HUES48 (cell line): ENCODE results near the gene RASGRF2.

ENCODE experiments used
- H3K27ac ChIP-seq: one replicate; pipeline ENCODE4 v1.7.0; 2013; ENCODE audit warnings: low read depth, low read length, inconsistent platforms
- H3K27me3 ChIP-seq: 2 replicates; pipeline ENCODE4 v1.6.1; 2013; ENCODE audit warnings: mild to moderate bottlenecking, low read length; ENCODE audit not compliant: control insufficient read depth, insufficient read depth
- H3K36me3 ChIP-seq: 2 replicates; pipeline ENCODE4 v1.6.1; 2013; ENCODE audit warnings: low read length; ENCODE audit not compliant: control insufficient read depth, insufficient read depth
- H3K4me1 ChIP-seq: 2 replicates; pipeline ENCODE4 v1.6.1; 2013; ENCODE audit warnings: mild to moderate bottlenecking, low read length; ENCODE audit not compliant: control insufficient read depth, insufficient read depth
- H3K4me3 ChIP-seq: 2 replicates; pipeline ENCODE4 v1.5.1; 2013; ENCODE audit warnings: mild to moderate bottlenecking, low read depth, low read length
- H3K9ac ChIP-seq: 2 replicates; pipeline ENCODE4 v1.6.1; 2013; ENCODE audit warnings: mild to moderate bottlenecking, low read depth, low read length, moderate library complexity
- H3K9me3 ChIP-seq: 2 replicates; pipeline ENCODE4 v1.6.1; 2013; ENCODE audit warnings: low read length; ENCODE audit not compliant: control insufficient read depth, insufficient read depth

The RASGRF2 gene

GRCh38 chr5:81171769-81172168 is 211.6 kb downstream of the RASGRF2 start:
- H3K36me3 ChIP-seq: no peaks in the 10 kb centered on the region
- H3K4me3 ChIP-seq: no peak overlapping the region
- H3K9ac ChIP-seq: no peak overlapping the region
- H3K4me1 ChIP-seq: no peaks in the 10 kb centered on the region
- no peak overlapping the region for H3K27ac ChIP-seq
- no peaks in the 10 kb centered on the region for H3K27me3 ChIP-seq
- no peaks in the 10 kb centered on the region for H3K9me3 ChIP-seq

GRCh38 chr5:81172710-81173109 is 212.5 kb downstream of the RASGRF2 start:
- H3K9ac ChIP-seq: no peak overlapping the region
- H3K4me3 ChIP-seq: no peak overlapping the region
- H3K4me1 ChIP-seq: no peaks in the 10 kb centered on the region
- no peak overlapping the region for H3K27ac ChIP-seq
- H3K9me3 ChIP-seq: no peaks in the 10 kb centered on the region
- H3K27me3 ChIP-seq: no peaks in the 10 kb centered on the region
- no peaks in the 10 kb centered on the region for H3K36me3 ChIP-seq

- H3K9ac ChIP-seq: no peak overlapping the region
- H3K27me3 ChIP-seq: no peaks in the 10 kb centered on the region
- H3K36me3 ChIP-seq: no peaks in the 10 kb centered on the region
- H3K4me1 ChIP-seq: peaks cover 13% of the 10 kb centered on the region
- H3K9me3 ChIP-seq: no peaks in the 10 kb centered on the region
- H3K27ac ChIP-seq: no peak overlapping the region
- H3K4me3 ChIP-seq: no peak overlapping the region
Observed at GRCh38 chr5:81177061-81177460, 216.9 kb downstream of the RASGRF2 start.

- H3K27me3 ChIP-seq: no peaks in the 10 kb centered on the region
- no peaks in the 10 kb centered on the region for H3K9me3 ChIP-seq
- no peak overlapping the region for H3K9ac ChIP-seq
- H3K4me3 ChIP-seq: no peak overlapping the region
- H3K4me1 ChIP-seq: peaks cover 13% of the 10 kb centered on the region
- H3K27ac ChIP-seq: no peak overlapping the region
- no peaks in the 10 kb centered on the region; the same call in 1 of the 2 replicates for H3K36me3 ChIP-seq
Observed at GRCh38 chr5:81179959-81180358, 219.8 kb downstream of the RASGRF2 start.

GRCh38 chr5:81180780-81181460 is 220.8 kb downstream of the RASGRF2 start:
- Histone ChIP-seq H3K27me3 (no peaks in the 10 kb centered on the region), H3K4me1 (peaks cover 13% of the 10 kb centered on the region), H3K9ac (no peak overlapping the region), H3K9me3 (no peaks in the 10 kb centered on the region), H3K27ac (no peak overlapping the region), H3K4me3 (no peak overlapping the region), H3K36me3 (no peaks in the 10 kb centered on the region; the same call in 1 of the 2 replicates)

- Histone ChIP-seq H3K27ac (no peak overlapping the region), H3K4me3 (no peak overlapping the region), H3K9me3 (no peaks in the 10 kb centered on the region), H3K4me1 (peaks cover 13% of the 10 kb centered on the region), H3K9ac (no peak overlapping the region), H3K27me3 (no peaks in the 10 kb centered on the region), H3K36me3 (no peaks in the 10 kb centered on the region; the same call in 1 of the 2 replicates)
Observed at GRCh38 chr5:81181576-81182316, 221.6 kb downstream of the RASGRF2 start.

- no peak overlapping the region for H3K27ac ChIP-seq
- no peaks in the 10 kb centered on the region; the same call in 1 of the 2 replicates for H3K36me3 ChIP-seq
Observed at GRCh38 chr5:81182396-81183390, 222.5 kb downstream of the RASGRF2 start.

GRCh38 chr5:81183811-81184748 is 223.9 kb downstream of the RASGRF2 start:
- Histone ChIP-seq H3K27ac (no peak overlapping the region), H3K9ac (no peak overlapping the region), H3K36me3 (no peaks in the 10 kb centered on the region; the same call in 1 of the 2 replicates), H3K4me3 (no peak overlapping the region), H3K4me1 (peaks cover 13% of the 10 kb centered on the region), H3K9me3 (no peaks in the 10 kb centered on the region), H3K27me3 (no peaks in the 10 kb centered on the region)

More at GRCh38 chr5:81182396-81183390, 222.5 kb downstream of the RASGRF2 start:
- Histone ChIP-seq H3K9ac (no peak overlapping the region), H3K4me1 (peaks cover 13% of the 10 kb centered on the region), H3K27me3 (no peaks in the 10 kb centered on the region), H3K9me3 (no peaks in the 10 kb centered on the region), H3K4me3 (no peak overlapping the region)

- Histone ChIP-seq H3K27me3 (no peaks in the 10 kb centered on the region), H3K36me3 (no peaks in the 10 kb centered on the region; the same call in 1 of the 2 replicates), H3K4me1 (peaks cover 13% of the 10 kb centered on the region), H3K9ac (no peak overlapping the region), H3K9me3 (no peaks in the 10 kb centered on the region), H3K4me3 (no peak overlapping the region), H3K27ac (no peak overlapping the region)
Observed at GRCh38 chr5:81184749-81185110, 224.6 kb downstream of the RASGRF2 start.

- no peak overlapping the region for H3K9ac ChIP-seq
- H3K9me3 ChIP-seq: no peaks in the 10 kb centered on the region
- H3K4me3 ChIP-seq: no peak overlapping the region
- H3K36me3 ChIP-seq: no peaks in the 10 kb centered on the region
- no peaks in the 10 kb centered on the region for H3K27me3 ChIP-seq
- peaks cover 5% of the 10 kb centered on the region for H3K4me1 ChIP-seq
- H3K27ac ChIP-seq: no peak overlapping the region
Observed at GRCh38 chr5:81187885-81188284, 227.7 kb downstream of the RASGRF2 start.
